ENCODE measurements around the gene LGR4. TPM values are rescaled to one million over a fixed set of nuclear protein-coding genes. Genes with fewer than 3 reads are reported as not detected.

The LGR4 gene
- total RNA-seq, 5 donors from 2014 or later (not counting 1 experiment from before 2014, with no cell fraction given) = 0.68 to 2.4 (median 1.2) TPM

GRCh38 chr11:27433742-27434141 lies 38.8 kb downstream of the LGR4 start:
- Mint-ChIP-seq H3K4me3 (no peak overlapping the region), H3K4me1 (no peaks in the 10 kb centered on the region), H3K9me3 (no peaks in the 10 kb centered on the region), H3K27me3 (peaks cover 0 to 3% of the 10 kb centered on the region in 2 donors), H3K36me3 (no peaks in the 10 kb centered on the region), H3K27ac (no peak overlapping the region)
- Histone ChIP-seq H3K27ac (ENCODE audit: low read length) (no peak overlapping the region), H3K27me3 (replicated peaks in 1 of 2; ENCODE audit: control insufficient read depth in 2 of 2, extremely low read depth in 1 of 2, insufficient read depth in 2 of 2, low read length in 1 of 2) (peaks cover 0 to 5% of the 10 kb centered on the region in 2 experiments), H3K36me3 (ENCODE audit: control insufficient read depth in 2 of 2, extremely low read depth in 1 of 2, insufficient read depth in 1 of 2, low read length in 1 of 2) (no peaks in the 10 kb centered on the region), H3K4me3 (ENCODE audit: control insufficient read depth in 1 of 2, extremely low read depth in 1 of 2, low read length in 1 of 2) (no peak overlapping the region), H3K4me1 (ENCODE audit: control insufficient read depth in 1 of 2, extremely low read depth in 1 of 2, insufficient read depth in 2 of 2, low read length in 2 of 2) (no peaks in the 10 kb centered on the region), H3K9me3 (no peaks in the 10 kb centered on the region)
- WGBS (ENCODE audit: insufficient coverage) = 60% methylated on average over 1 of the region's 2 CpGs
- ChIA-PET CTCF (no interaction called here), POLR2A (no interaction called here)
- ATAC-seq (replicated peaks in 1 of 4) = no peak
- DNase-seq = no peak

- Mint-ChIP-seq H3K4me1 (no peaks in the 10 kb centered on the region), H3K27me3 (peaks cover 0 to 3% of the 10 kb centered on the region in 2 donors), H3K4me3 (no peak overlapping the region), H3K36me3 (no peaks in the 10 kb centered on the region), H3K27ac (no peak overlapping the region), H3K9me3 (no peaks in the 10 kb centered on the region)
- DNase-seq (no peak), ATAC-seq (replicated peaks in 1 of 4) (no peak)
- no peak overlapping the region for H3K4me3 ChIP-seq (ENCODE audit: control insufficient read depth in 1 of 2, extremely low read depth in 1 of 2, low read length in 1 of 2)
- peaks cover 0 to 5% of the 10 kb centered on the region in 2 experiments for H3K27me3 ChIP-seq (replicated peaks in 1 of 2; ENCODE audit: control insufficient read depth in 2 of 2, extremely low read depth in 1 of 2, insufficient read depth in 2 of 2, low read length in 1 of 2)
- H3K9me3 ChIP-seq = no peaks in the 10 kb centered on the region
- no peaks in the 10 kb centered on the region for H3K4me1 ChIP-seq (ENCODE audit: control insufficient read depth in 1 of 2, extremely low read depth in 1 of 2, insufficient read depth in 2 of 2, low read length in 2 of 2)
- H3K36me3 ChIP-seq (ENCODE audit: control insufficient read depth in 2 of 2, extremely low read depth in 1 of 2, insufficient read depth in 1 of 2, low read length in 1 of 2) = no peaks in the 10 kb centered on the region
- H3K27ac ChIP-seq (ENCODE audit: low read length) = no peak overlapping the region
- CTCF ChIA-PET = interaction anchor here in 1 of 2 donors (0.6 kb wide), 1 partner anchor 17 kb away, joined by 3 read pairs; no protein-coding TSS in a partner anchor
- POLR2A ChIA-PET = no interaction called here
- WGBS (ENCODE audit: insufficient coverage) = 100% methylated on average over 1 of the region's 2 CpGs
These were observed 40.8 kb downstream of the LGR4 start for GRCh38 chr11:27431808-27432207.

- peaks cover 2 to 3% of the 10 kb centered on the region in 2 donors for H3K27me3 Mint-ChIP-seq
- no peaks in the 10 kb centered on the region for H3K36me3 ChIP-seq (ENCODE audit: control insufficient read depth in 2 of 2, extremely low read depth in 1 of 2, insufficient read depth in 1 of 2, low read length in 1 of 2)
- CTCF ChIA-PET = interaction anchor here in 1 of 2 donors (1.2 kb wide), 1 partner anchor 55 kb away, joined by 3 read pairs; no protein-coding TSS in a partner anchor
These were observed 42.7 kb downstream of the LGR4 start for GRCh38 chr11:27429761-27430393.

GRCh38 chr11:27427183-27427980 lies 45.2 kb downstream of the LGR4 start:
- H3K27me3 Mint-ChIP-seq = peaks cover 3% of the 10 kb centered on the region in 2 donors
- CTCF ChIA-PET = interaction anchor here in 1 of 2 donors (0.6 kb wide), 1 partner anchor 13 kb away, joined by 3 read pairs; no protein-coding TSS in a partner anchor
- Histone ChIP-seq H3K4me3 (ENCODE audit: control insufficient read depth in 1 of 2, extremely low read depth in 1 of 2, low read length in 1 of 2) (no peak overlapping the region), H3K36me3 (ENCODE audit: control insufficient read depth in 2 of 2, extremely low read depth in 1 of 2, insufficient read depth in 1 of 2, low read length in 1 of 2) (no peaks in the 10 kb centered on the region), H3K9me3 (no peaks in the 10 kb centered on the region), H3K27ac (ENCODE audit: low read length) (no peak overlapping the region), H3K4me1 (ENCODE audit: control insufficient read depth in 1 of 2, extremely low read depth in 1 of 2, insufficient read depth in 2 of 2, low read length in 2 of 2) (no peaks in the 10 kb centered on the region), H3K27me3 (replicated peaks in 1 of 2; ENCODE audit: control insufficient read depth in 2 of 2, extremely low read depth in 1 of 2, insufficient read depth in 2 of 2, low read length in 1 of 2) (peaks cover 0 to 3% of the 10 kb centered on the region in 2 experiments)
- no peaks in the 10 kb centered on the region for H3K9me3 Mint-ChIP-seq
- WGBS (ENCODE audit: insufficient coverage) = 76% methylated on average over 5 of the region's 7 CpGs
- no peak overlapping the region for H3K4me3 Mint-ChIP-seq
- no peak overlapping the region for H3K27ac Mint-ChIP-seq
- H3K4me1 Mint-ChIP-seq = no peaks in the 10 kb centered on the region
- POLR2A ChIA-PET = interaction anchor here in 1 of 2 donors (0.6 kb wide), 1 partner anchor 47 kb away, joined by 6 read pairs; no protein-coding TSS in a partner anchor
- no peaks in the 10 kb centered on the region for H3K36me3 Mint-ChIP-seq
- DNase-seq = no peak
- ATAC-seq (replicated peaks in 1 of 4) = no peak

More at GRCh38 chr11:27429761-27430393, 42.7 kb downstream of the LGR4 start:
- no peaks in the 10 kb centered on the region for H3K36me3 Mint-ChIP-seq
- H3K27ac Mint-ChIP-seq = no peak overlapping the region
- 54% methylated on average over 3 of the region's 5 CpGs for WGBS (ENCODE audit: insufficient coverage)
- no peak for ATAC-seq (replicated peaks in 1 of 4)
- no peak for DNase-seq
- H3K9me3 Mint-ChIP-seq = no peaks in the 10 kb centered on the region
- H3K4me3 Mint-ChIP-seq = no peak overlapping the region
- POLR2A ChIA-PET = no interaction called here
- H3K4me3 ChIP-seq (ENCODE audit: control insufficient read depth in 1 of 2, extremely low read depth in 1 of 2, low read length in 1 of 2) = no peak overlapping the region
- H3K4me1 ChIP-seq (ENCODE audit: control insufficient read depth in 1 of 2, extremely low read depth in 1 of 2, insufficient read depth in 2 of 2, low read length in 2 of 2) = no peaks in the 10 kb centered on the region
- peaks cover 0 to 1% of the 10 kb centered on the region in 2 experiments for H3K27me3 ChIP-seq (replicated peaks in 1 of 2; ENCODE audit: control insufficient read depth in 2 of 2, extremely low read depth in 1 of 2, insufficient read depth in 2 of 2, low read length in 1 of 2)
- H3K9me3 ChIP-seq = no peaks in the 10 kb centered on the region
- H3K4me1 Mint-ChIP-seq = no peaks in the 10 kb centered on the region
- no peak overlapping the region for H3K27ac ChIP-seq (ENCODE audit: low read length)

- POLR2A ChIA-PET = no interaction called here
These were observed 46.8 kb downstream of the LGR4 start for GRCh38 chr11:27425814-27426213.

GRCh38 chr11:27423125-27423524 lies 49.5 kb downstream of the LGR4 start:
- Mint-ChIP-seq H3K27ac (no peak overlapping the region), H3K4me3 (no peak overlapping the region), H3K4me1 (no peaks in the 10 kb centered on the region), H3K9me3 (no peaks in the 10 kb centered on the region), H3K27me3 (peaks cover 3% of the 10 kb centered on the region in 2 donors), H3K36me3 (no peaks in the 10 kb centered on the region)
- CTCF ChIA-PET = no interaction called here
- Histone ChIP-seq H3K27ac (ENCODE audit: low read length) (no peak overlapping the region), H3K27me3 (replicated peaks in 1 of 2; ENCODE audit: control insufficient read depth in 2 of 2, extremely low read depth in 1 of 2, insufficient read depth in 2 of 2, low read length in 1 of 2) (peaks cover 0 to 3% of the 10 kb centered on the region in 2 experiments), H3K4me1 (ENCODE audit: control insufficient read depth in 1 of 2, extremely low read depth in 1 of 2, insufficient read depth in 2 of 2, low read length in 2 of 2) (no peaks in the 10 kb centered on the region), H3K36me3 (ENCODE audit: control insufficient read depth in 2 of 2, extremely low read depth in 1 of 2, insufficient read depth in 1 of 2, low read length in 1 of 2) (no peaks in the 10 kb centered on the region), H3K9me3 (peaks cover 2% of the 10 kb centered on the region), H3K4me3 (ENCODE audit: control insufficient read depth in 1 of 2, extremely low read depth in 1 of 2, low read length in 1 of 2) (no peak overlapping the region)
- 83% methylated on average over 2 of the region's 4 CpGs for WGBS (ENCODE audit: insufficient coverage)
- POLR2A ChIA-PET = no interaction called here
- DNase-seq (no peak), ATAC-seq (replicated peaks in 1 of 4) (no peak)

More at GRCh38 chr11:27425814-27426213, 46.8 kb downstream of the LGR4 start:
- no CpG with 5 or more reads among the region's 2 CpGs for WGBS (ENCODE audit: insufficient coverage)
- Mint-ChIP-seq H3K4me1 (no peaks in the 10 kb centered on the region), H3K9me3 (no peaks in the 10 kb centered on the region), H3K27ac (no peak overlapping the region), H3K36me3 (no peaks in the 10 kb centered on the region), H3K27me3 (peaks cover 3% of the 10 kb centered on the region in 2 donors), H3K4me3 (no peak overlapping the region)
- H3K4me1 ChIP-seq (ENCODE audit: control insufficient read depth in 1 of 2, extremely low read depth in 1 of 2, insufficient read depth in 2 of 2, low read length in 2 of 2) = no peaks in the 10 kb centered on the region
- ATAC-seq (replicated peaks in 1 of 4) (no peak), DNase-seq (no peak)
- no peak overlapping the region for H3K27ac ChIP-seq (ENCODE audit: low read length)
- CTCF ChIA-PET = interaction anchor here in 1 of 2 donors (0.6 kb wide), 1 partner anchor 91 kb away, joined by 3 read pairs; no protein-coding TSS in a partner anchor
- no peaks in the 10 kb centered on the region for H3K36me3 ChIP-seq (ENCODE audit: control insufficient read depth in 2 of 2, extremely low read depth in 1 of 2, insufficient read depth in 1 of 2, low read length in 1 of 2)
- H3K4me3 ChIP-seq (ENCODE audit: control insufficient read depth in 1 of 2, extremely low read depth in 1 of 2, low read length in 1 of 2) = no peak overlapping the region
- H3K9me3 ChIP-seq = no peaks in the 10 kb centered on the region
- H3K27me3 ChIP-seq (replicated peaks in 1 of 2; ENCODE audit: control insufficient read depth in 2 of 2, extremely low read depth in 1 of 2, insufficient read depth in 2 of 2, low read length in 1 of 2) = peaks cover 0 to 3% of the 10 kb centered on the region in 2 experiments
